HL-60 (cell line): Measurements from ENCODE around the gene SSBP4.

Experiments
- CTCF ChIP-seq: IDR thresholded peaks from one replicate; pipeline ENCODE4 v1.5.1; 2011; ENCODE audit warnings: low read length, control low read depth, inconsistent platforms; ENCODE audit not compliant: insufficient read depth
- GABPA ChIP-seq: IDR thresholded peaks from 2 replicates; pipeline ENCODE4 v1.6.1; 2012; ENCODE audit warnings: low read depth
- POLR2AphosphoS5 ChIP-seq: IDR thresholded peaks from 2 replicates; pipeline ENCODE4 v1.6.1; 2012; ENCODE audit warnings: low read depth

- TF ChIP-seq CTCF (no peak), GABPA (no peak), POLR2AphosphoS5 (no peak)
Observed at GRCh38 chr19:18457483-18458331, 38.5 kb downstream of the SSBP4 start.
